ENCODE data around the gene SPSB1.

The SPSB1 gene

GRCh38 chr1:9305216-9305615, 12.5 kb downstream of the SPSB1 start:
- in situ Hi-C loops (cut with MboI; ENCODE audit: low pct_unique_long_range_greater_than_20kb, low sequenced_read_pairs, unreplicated experiment): no loop called here
- no peak for DNase-seq (ENCODE audit: low spot score)
- TF ChIP-seq CTCF (IDR thresholded peaks at IDR 0.05; ENCODE audit: extremely low read depth, insufficient read depth, missing control alignments): no peak

GRCh38 chr1:9306006-9306405, 13.3 kb downstream of the SPSB1 start:
- no peak for TF ChIP-seq CTCF (IDR thresholded peaks at IDR 0.05; ENCODE audit: extremely low read depth, insufficient read depth, missing control alignments)
- in situ Hi-C loops (cut with MboI; ENCODE audit: low pct_unique_long_range_greater_than_20kb, low sequenced_read_pairs, unreplicated experiment): no loop called here
- DNase-seq (ENCODE audit: low spot score): no peak

- in situ Hi-C loops (cut with MboI; ENCODE audit: low pct_unique_long_range_greater_than_20kb, low sequenced_read_pairs, unreplicated experiment): no loop called here
- no peak for DNase-seq (ENCODE audit: low spot score)
- no peak for TF ChIP-seq CTCF (IDR thresholded peaks at IDR 0.05; ENCODE audit: extremely low read depth, insufficient read depth, missing control alignments)
Measured at GRCh38 chr1:9307303-9307702, 14.6 kb downstream of the SPSB1 start.

- DNase-seq (ENCODE audit: low spot score): no peak
- in situ Hi-C loops (cut with MboI; ENCODE audit: low pct_unique_long_range_greater_than_20kb, low sequenced_read_pairs, unreplicated experiment): no loop called here
Measured at GRCh38 chr1:9308236-9308785, 15.6 kb downstream of the SPSB1 start.

GRCh38 chr1:9309080-9309479, 16.4 kb downstream of the SPSB1 start:
- in situ Hi-C loops (cut with MboI; ENCODE audit: low pct_unique_long_range_greater_than_20kb, low sequenced_read_pairs, unreplicated experiment): no loop called here
- TF ChIP-seq CTCF (IDR thresholded peaks at IDR 0.05; ENCODE audit: extremely low read depth, insufficient read depth, missing control alignments): no peak
- no peak for DNase-seq (ENCODE audit: low spot score)

More at GRCh38 chr1:9308236-9308785, 15.6 kb downstream of the SPSB1 start:
- no peak for TF ChIP-seq CTCF (IDR thresholded peaks at IDR 0.05; ENCODE audit: extremely low read depth, insufficient read depth, missing control alignments)

GRCh38 chr1:9309991-9310390, 17.3 kb downstream of the SPSB1 start:
- no peak for TF ChIP-seq CTCF (IDR thresholded peaks at IDR 0.05; ENCODE audit: extremely low read depth, insufficient read depth, missing control alignments)
- in situ Hi-C loops (cut with MboI; ENCODE audit: low pct_unique_long_range_greater_than_20kb, low sequenced_read_pairs, unreplicated experiment): no loop called here
- no peak for DNase-seq (ENCODE audit: low spot score)

- no peak for TF ChIP-seq CTCF (IDR thresholded peaks at IDR 0.05; ENCODE audit: extremely low read depth, insufficient read depth, missing control alignments)
- in situ Hi-C loops (cut with MboI; ENCODE audit: low pct_unique_long_range_greater_than_20kb, low sequenced_read_pairs, unreplicated experiment): no loop called here
- no peak for DNase-seq (ENCODE audit: low spot score)
Measured at GRCh38 chr1:9311029-9311428, 18.3 kb downstream of the SPSB1 start.

Data from GM13977 (cell line).